Measurements from ENCODE around the gene CCDC61. TPM values are rescaled to one million over a fixed set of nuclear protein-coding genes. Genes with fewer than 3 reads are reported as not detected.

Gene CCDC61
- total RNA-seq, 3 donors from 2014 or later, result 16.5 to 25.0 (median 17.6) TPM

DNA sequence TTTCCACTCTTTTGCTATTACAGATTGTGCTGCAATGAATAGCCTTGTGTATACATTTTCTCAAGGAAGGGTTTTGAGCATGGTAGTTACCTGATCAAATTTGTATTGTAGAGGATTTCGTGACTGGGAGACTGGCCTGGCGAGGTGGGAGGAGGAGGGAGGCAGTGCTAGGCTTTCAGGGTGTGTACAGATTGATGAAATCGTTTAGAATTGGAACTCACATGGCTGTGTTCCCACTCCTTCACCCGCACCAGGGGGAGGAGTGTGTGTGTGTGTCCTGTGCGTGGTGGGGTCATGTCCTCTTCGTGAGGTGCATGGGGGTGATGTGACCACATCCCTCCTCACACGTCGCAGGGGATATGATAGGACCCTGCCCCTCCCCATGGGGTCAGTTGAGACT is 19.3 kb downstream of the CCDC61 start:
- intact Hi-C loops (cut with DNase I, micrococcal nuclease), result no loop called here
- Histone ChIP-seq H3K4me3 (no peak overlapping the region), H3K4me1 (ENCODE audit: low read depth) (peaks cover 14% of the 10 kb centered on the region), H3K36me3 (ENCODE audit: low read depth) (no peaks in the 10 kb centered on the region), H3K9me3 (no peaks in the 10 kb centered on the region)
- TF ChIP-seq CTCF (IDR thresholded peaks at IDR 0.05), result no peak
- ATAC-seq (no peak), DNase-seq (no peak)

DNA sequence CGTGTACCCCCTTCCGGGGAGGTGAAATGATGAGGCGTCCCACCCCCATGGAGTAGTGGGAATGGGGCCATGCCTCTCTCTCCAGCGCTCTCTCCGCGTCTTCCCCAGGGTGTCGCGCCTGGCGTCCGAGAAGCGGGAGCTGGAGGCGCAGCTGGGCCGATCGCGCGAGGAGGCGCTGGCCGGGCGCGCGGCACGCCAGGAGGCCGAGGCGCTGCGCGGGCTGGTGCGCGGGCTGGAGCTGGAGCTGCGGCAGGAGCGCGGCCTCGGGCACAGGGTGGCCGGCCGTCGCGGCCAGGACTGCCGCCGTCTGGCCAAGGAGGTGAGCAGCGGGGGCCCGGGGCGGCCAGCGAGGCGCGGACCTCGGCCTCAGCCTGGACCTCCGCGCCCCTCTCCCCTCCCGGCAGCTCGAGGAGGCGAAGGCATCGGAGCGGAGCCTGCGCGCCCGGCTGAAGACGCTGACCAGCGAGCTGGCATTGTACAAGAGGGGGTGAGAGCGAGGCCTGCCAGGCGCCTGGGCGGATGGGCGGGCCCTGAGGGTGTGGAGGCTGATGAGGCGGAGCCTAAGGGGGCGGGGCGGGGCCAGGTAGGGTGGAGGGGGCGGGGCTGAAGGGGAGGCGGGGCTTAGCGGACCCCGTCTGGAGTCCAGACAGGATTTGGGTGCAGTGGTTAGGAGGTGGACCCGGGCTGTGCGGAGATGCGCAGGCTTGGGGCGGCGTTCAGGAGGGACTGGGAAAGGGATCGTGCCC is 19.8 kb downstream of the CCDC61 start:
- H3K9me3 ChIP-seq, result no peaks in the 10 kb centered on the region
- peak; percentile 88 to 89 (median 88) for DNase-seq
- intact Hi-C loops (cut with DNase I, micrococcal nuclease), result no loop called here
- H3K36me3 ChIP-seq (ENCODE audit: low read depth), result no peaks in the 10 kb centered on the region
- peaks cover 14% of the 10 kb centered on the region for H3K4me1 ChIP-seq (ENCODE audit: low read depth)
- no peak for TF ChIP-seq CTCF (IDR thresholded peaks at IDR 0.05)
- ATAC-seq, result peak; percentile 92
- H3K4me3 ChIP-seq, result no peak overlapping the region

- ATAC-seq, result peak; percentile 21
- no peaks in the 10 kb centered on the region for H3K36me3 ChIP-seq (ENCODE audit: low read depth)
- DNase-seq, result peak in 2 of 3 donors; percentile 51 to 65
- intact Hi-C loops (cut with DNase I, micrococcal nuclease), result no loop called here
- no peak for TF ChIP-seq CTCF (IDR thresholded peaks at IDR 0.05)
- no peak overlapping the region for H3K4me3 ChIP-seq
- H3K4me1 ChIP-seq (ENCODE audit: low read depth), result peaks cover 14% of the 10 kb centered on the region
- H3K9me3 ChIP-seq, result no peaks in the 10 kb centered on the region
These were observed 20.6 kb downstream of the CCDC61 start for GRCh38 chr19:46015687-46016425.

DNA sequence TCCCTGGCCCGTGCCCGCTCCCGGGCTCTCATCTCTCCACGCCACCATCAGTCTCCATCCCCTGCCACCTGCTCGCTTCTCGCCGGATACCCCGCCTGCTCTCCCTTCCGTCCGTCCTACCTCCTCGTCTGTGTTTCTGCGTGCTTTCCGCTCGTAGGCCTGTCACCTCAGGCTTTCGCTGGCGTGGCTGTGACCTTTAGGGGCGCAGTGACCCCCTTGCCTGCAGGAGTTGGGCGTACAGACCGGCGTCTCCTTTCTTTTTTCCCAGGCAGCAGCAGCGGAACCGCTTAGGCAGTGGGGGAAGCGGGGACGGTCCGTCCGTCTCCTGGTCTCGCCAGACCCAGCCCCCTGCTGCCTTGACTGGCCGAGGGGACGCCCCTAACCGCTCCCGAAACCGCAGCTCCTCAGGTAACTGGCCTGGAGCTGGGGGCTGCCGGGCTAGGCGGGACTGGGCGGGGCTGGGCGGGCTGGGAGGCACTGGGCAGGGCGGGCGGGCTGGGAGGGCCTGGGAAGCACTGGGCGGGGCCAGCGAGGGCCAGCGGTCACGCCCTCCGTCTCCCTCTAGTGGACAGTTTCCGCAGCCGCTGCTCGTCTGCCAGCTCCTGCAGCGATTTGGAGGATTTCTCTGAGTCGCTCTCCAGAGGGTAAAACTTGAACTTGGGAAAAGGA is 21.3 kb downstream of the CCDC61 start:
- Histone ChIP-seq H3K4me3 (no peak overlapping the region), H3K4me1 (ENCODE audit: low read depth) (peaks cover 14% of the 10 kb centered on the region), H3K36me3 (ENCODE audit: low read depth) (no peaks in the 10 kb centered on the region), H3K9me3 (no peaks in the 10 kb centered on the region)
- intact Hi-C loops (cut with DNase I, micrococcal nuclease), result no loop called here
- TF ChIP-seq CTCF (IDR thresholded peaks at IDR 0.05), result peak; percentile 95
- ATAC-seq (peak; percentile 85), DNase-seq (peak; percentile 84 to 90 (median 88))

DNA sequence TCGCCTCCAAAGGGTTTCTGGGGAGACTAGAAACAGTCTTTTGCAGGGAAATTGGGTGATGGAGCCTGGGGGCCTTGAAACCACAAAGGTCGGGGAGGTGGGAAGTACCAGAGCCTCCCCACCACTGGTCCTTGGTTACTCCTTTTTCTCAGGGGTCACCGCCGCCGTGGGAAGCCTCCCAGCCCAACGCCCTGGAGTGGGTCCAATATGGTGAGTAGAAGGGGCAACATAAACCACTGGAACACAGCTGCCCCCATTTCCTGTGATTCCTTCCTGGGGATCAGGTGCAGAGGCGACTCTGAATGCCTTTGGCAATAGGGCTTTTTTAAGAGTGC is 21.8 kb downstream of the CCDC61 start:
- ATAC-seq, result no peak

More for the DNA sequence above, 21.8 kb downstream of the CCDC61 start:
- no peak for TF ChIP-seq CTCF (IDR thresholded peaks at IDR 0.05)
- Histone ChIP-seq H3K9me3 (no peaks in the 10 kb centered on the region), H3K4me1 (ENCODE audit: low read depth) (peaks cover 14% of the 10 kb centered on the region), H3K36me3 (ENCODE audit: low read depth) (no peaks in the 10 kb centered on the region), H3K4me3 (no peak overlapping the region)
- DNase-seq, result peak in 1 of 3 donors; percentile 42
- intact Hi-C loops (cut with DNase I, micrococcal nuclease), result no loop called here
